HepG2 (cell line): ENCODE results near the gene NT5M. TPM values are rescaled to one million over a fixed set of nuclear protein-coding genes. Genes with fewer than 3 reads are reported as not detected.
A peak's percentile ranks its signal among the peaks of the same experiment; 100 is the strongest.

Experiments
- ATAC-seq: fragments of 200-7000 bp; cut with Tn5 transposase; 3 replicates; pipeline ENCODE4 v1.9.1; 2020; ENCODE audit warnings: mild to moderate bottlenecking, moderate library complexity
- BruUV-seq: library from RNA; stranded (reverse); fragments of 400-500 nt; replicated peaks from 2 replicates; lab custom pipeline; 2021; lab: Mats Ljungman, UMichigan
- CTCF ChIA-PET: fragments of 300-600 bp; formaldehyde crosslinking; extraction: SDS; loops from one replicate; lab custom pipeline; 2021; ENCODE audit warnings: low total read pairs, inconsistent platforms, low intra/inter-chr PET ratio; lab: Yijun Ruan, JAX
- POLR2A ChIA-PET: fragments of 350-600 bp; sonication (Branson Sonifier 250); formaldehyde crosslinking; loops from one replicate; lab custom pipeline; 2020; ENCODE audit warnings: antibody characterized with exemption, inconsistent platforms; lab: Yijun Ruan, JAX
- DNase-seq: peaks from one replicate; pipeline ENCODE4 v3.0.0-alpha.2; 2015; ENCODE audit warnings: low spot score
- FAIRE-seq: peaks from 3 replicates; lab custom pipeline; 2011; peaks lifted over from hg19 to GRCh38; lab: Jason Lieb, UNC
- H2AFZ ChIP-seq: one replicate; pipeline ENCODE4 v1.6.1; 2011; ENCODE audit warnings: low read length, inconsistent platforms
- H3K27ac ChIP-seq: fragments of 300-600 bp; 3 replicates; pipeline ENCODE4 v1.8.0; 2011; ENCODE audit warnings: mixed run types, mild to moderate bottlenecking, mixed read lengths, low read length, inconsistent platforms; ENCODE audit not compliant: insufficient read depth; ENCODE audit errors: extremely low read length
- H3K27me3 ChIP-seq, 2 experiments: fragments of 200-600 bp in 1 of 2; 2 replicates in 1 of 2; 3 replicates in 1 of 2; pipeline versions ENCODE4 v1.6.0 to v1.8.0; 2011; ENCODE audit warnings: low read length in 2 of 2, mild to moderate bottlenecking in 2 of 2, moderate library complexity in 2 of 2, inconsistent platforms in 1 of 2; ENCODE audit not compliant: insufficient read depth in 2 of 2, control insufficient read depth in 1 of 2
- H3K36me3 ChIP-seq, 2 experiments: fragments of 200-600 bp in 1 of 2; replicated peaks in 1 of 2; 2 replicates in 1 of 2; 3 replicates in 1 of 2; pipeline versions ENCODE4 v1.5.1 to v1.8.0; 2011; ENCODE audit warnings: low read length in 2 of 2, inconsistent platforms in 1 of 2; ENCODE audit not compliant: insufficient read depth in 2 of 2, control insufficient read depth in 1 of 2
- H3K4me1 ChIP-seq: 2 replicates; pipeline ENCODE4 v1.5.1; 2012; ENCODE audit warnings: low read length, inconsistent platforms; ENCODE audit not compliant: insufficient read depth
- H3K4me2 ChIP-seq: 2 replicates; pipeline ENCODE4 v1.6.0; 2011; ENCODE audit warnings: low read depth, low read length, inconsistent platforms
- H3K4me3 ChIP-seq, 3 experiments: fragments of 200-600 bp in 1 of 3; sonication (generic), shearing (Covaris generic) in 1 of 3; replicated peaks in 1 of 3; 2 replicates each; pipeline ENCODE4 v1.5.1; 2011 to 2016; ENCODE audit warnings: low read length in 3 of 3, inconsistent platforms in 2 of 3, low read depth in 2 of 3, mild to moderate bottlenecking in 2 of 3, control low read depth in 1 of 3, mixed read lengths in 1 of 3; ENCODE audit not compliant: insufficient read depth in 1 of 3
- H3K79me2 ChIP-seq: one replicate; pipeline ENCODE4 v1.6.1; 2011; ENCODE audit warnings: low read length, inconsistent platforms; ENCODE audit not compliant: insufficient read depth
- H3K9ac ChIP-seq: 2 replicates; pipeline ENCODE4 v1.6.0; 2011; ENCODE audit warnings: mild to moderate bottlenecking, low read depth, low read length, inconsistent platforms; ENCODE audit not compliant: insufficient read depth
- H3K9me3 ChIP-seq: 2 replicates; pipeline ENCODE4 v1.5.1; 2012; ENCODE audit warnings: mild to moderate bottlenecking, low read length
- H4K20me1 ChIP-seq: 2 replicates; pipeline ENCODE4 v1.6.0; 2011; ENCODE audit warnings: inconsistent platforms, mild to moderate bottlenecking, low read length, moderate library complexity; ENCODE audit not compliant: insufficient read depth
- KDM4B ChIP-seq: sonication (generic); formaldehyde crosslinking; IDR thresholded peaks from 2 replicates; pipeline ENCODE4 v1.4.0; 2020; ENCODE audit warnings: missing genetic modification reagents
- NRL ChIP-seq: sonication (generic); formaldehyde crosslinking; IDR thresholded peaks from 2 replicates; pipeline ENCODE4 v1.5.0; 2020; ENCODE audit warnings: missing genetic modification reagents, mild to moderate bottlenecking, moderate library complexity, borderline replicate concordance
- ZNF574 ChIP-seq: sonication (generic); formaldehyde crosslinking; IDR thresholded peaks from 2 replicates; pipeline ENCODE4 v1.4.0; 2020; ENCODE audit warnings: missing genetic modification reagents
- WGBS: methylation state at CpG from one replicate; pipeline ENCODE4 v1.1.6; 2017; ENCODE audit warnings: low lambda C conversion rate; 5-methylcytosine and 5-hydroxymethylcytosine counted together
- in situ Hi-C: cut with HindIII; loops from 2 replicates; pipeline ENCODE4 v1.10.0; 2017; ENCODE audit warnings: low pct_unique_long_range_greater_than_20kb; ENCODE audit not compliant: extremely low pct_ligation_motif_present
- intact Hi-C: fragments of 100-400 bp; cut with micrococcal nuclease; formaldehyde crosslinking; loops from one replicate; pipeline ENCODE4 v1.10.0; 2022; ENCODE audit not compliant: unreplicated experiment
- polyA plus RNA-seq, 8 experiments: library from polyadenylated mRNA; depleted of rRNA in 3 of 8; stranded (reverse) in 7 of 8; unstranded in 1 of 8; fragments of >200 nt; fragmentation: Illumina TruSeq in 4 of 8; extraction: Trizol in 4 of 8; gene quantifications; 2 replicates each; pipeline versions ENCODE4 v1.2.1 to v1.2.3, GENCODE V29; 2011 to 2016; ENCODE audit warnings: low read depth in 4 of 8, missing spikeins in 1 of 8, mixed read lengths in 1 of 8; ENCODE audit not compliant: insufficient read depth in 1 of 8
- total RNA-seq, 5 experiments: library from RNA; depleted of rRNA; stranded (reverse); fragments of >200 nt; fragmentation: Illumina TruSeq; extraction: Trizol; gene quantifications; 2 replicates each; pipeline ENCODE4 v1.2.3, GENCODE V29; 2016; ENCODE audit warnings: low read depth in 1 of 5

Gene NT5M
- total and polyA plus RNA-seq, 2 of the 13 experiments (the other 11 are each of a cell fraction or from before 2014, with no cell fraction given): 0.55 to 0.78 TPM

GRCh38 chr17:17355426-17355825 is 52.3 kb downstream of the NT5M start:
- POLR2A ChIA-PET: interaction anchor here (1.0 to 2.3 kb wide), 2 partner anchors 80 to 141 kb away, joined by 3 to 10 read pairs; partner anchors contain the start of gene RASD1
- no peak overlapping the region for H2AFZ ChIP-seq

More at GRCh38 chr17:17355426-17355825, 52.3 kb downstream of the NT5M start:
- CTCF ChIA-PET: interaction anchor here (0.6 to 3.5 kb wide), 14 partner anchors 33 to 306 kb away, joined by 3 to 45 read pairs (median 7); partner anchors contain the start of gene RASD1
- Histone ChIP-seq H3K27ac (no peak overlapping the region), H3K27me3 (peaks cover 0 to 20% of the 10 kb centered on the region in 2 experiments; a peak in 4 of 5 replicates), H3K9ac (no peak overlapping the region), H4K20me1 (no peaks in the 10 kb centered on the region), H3K4me1 (peaks cover 45% of the 10 kb centered on the region), H3K79me2 (no peaks in the 10 kb centered on the region), H3K9me3 (no peaks in the 10 kb centered on the region), H3K4me2 (no peak overlapping the region), H3K4me3 (no peak overlapping the region), H3K36me3 (no peaks in the 10 kb centered on the region)
- intact Hi-C loops: no loop called here
- in situ Hi-C loops: loop anchor here (5.0 kb wide), 5 partner anchors 62 to 287 kb away; partner anchors contain the start of gene RASD1
- no TSS peak for BruUV-seq
- DNase-seq: no peak
- WGBS: 55% methylated on average over 12 of the region's 12 CpGs
- TF ChIP-seq KDM4B (no peak), ZNF574 (CRISPR knock-in tag) (0 out of 2 replicates have a peak, but pooled peaks have one; percentile 2), NRL (CRISPR knock-in tag) (peak; percentile 19; the same call in 1 of the 2 replicates)
- TF ChIP-seq, all 625 proteins: peak for 2
- FAIRE-seq (no peak), ATAC-seq (no peak)
